Measurements from ENCODE around the gene CALM3.

Gene CALM3

GRCh38 chr19:46640656-46641055, 39.5 kb downstream of the CALM3 start:
- DNase-seq, result no peak

GRCh38 chr19:46644720-46645119, 43.6 kb downstream of the CALM3 start:
- DNase-seq, result no peak

GRCh38 chr19:46646402-46646801, 45.3 kb downstream of the CALM3 start:
- DNase-seq, result no peak

GRCh38 chr19:46648060-46648960, 47.2 kb downstream of the CALM3 start:
- no peak for DNase-seq

GRCh38 chr19:46648961-46649960, 48.1 kb downstream of the CALM3 start:
- DNase-seq, result no peak

GRCh38 chr19:46650445-46650844, 49.3 kb downstream of the CALM3 start:
- no peak for DNase-seq

GRCh38 chr19:46654621-46655152, 53.6 kb downstream of the CALM3 start:
- no peak for DNase-seq

GRCh38 chr19:46656541-46656940, 55.4 kb downstream of the CALM3 start:
- DNase-seq, result no peak

- no peak for DNase-seq
Observed at GRCh38 chr19:46659151-46660007, 58.2 kb downstream of the CALM3 start.

- no peak for DNase-seq
Observed at GRCh38 chr19:46660008-46660517, 58.9 kb downstream of the CALM3 start.
